Astrocyte (in vitro differentiated cells and primary cell): ENCODE results near the gene PYGM.

Experiments
- CTCF ChIP-seq: IDR thresholded peaks from 2 replicates; pipeline ENCODE4 v1.5.1; 2011; ENCODE audit warnings: low read depth, mild to moderate bottlenecking, inconsistent platforms, low read length, moderate library complexity; ENCODE audit not compliant: insufficient read depth
- EZH2 ChIP-seq: IDR thresholded peaks from 2 replicates; pipeline ENCODE4 v1.6.1; 2012; ENCODE audit warnings: mild to moderate bottlenecking, low read length, inconsistent platforms; ENCODE audit not compliant: insufficient read depth

- TF ChIP-seq CTCF (no peak), EZH2 (no peak)
These were observed 49.2 kb downstream of the PYGM start for GRCh38 chr11:64710418-64711137.
